Cardiac muscle cell (in vitro differentiated cells and primary cell): ENCODE results near the gene CAMKK2. TPM values are rescaled to one million over a fixed set of nuclear protein-coding genes. Genes with fewer than 3 reads are reported as not detected.
A peak's percentile ranks its signal among the peaks of the same experiment; 100 is the strongest.
"Not testable (repeated sequence)": the region's sequence is repeated elsewhere in the genome, so short reads cannot be mapped to it uniquely, and the experiment has no call there.

Experiments
- DNase-seq, 2 donors: peaks; one replicate each; pipeline versions ENCODE4 v3.0.0 to v3.0.0-alpha.2; 2010 to 2017; ENCODE audit warnings: low read depth in 1 of 2, low spot score in 1 of 2
- H3K27ac ChIP-seq: fragments of 200-600 bp; sonication (generic); 2 replicates; pipeline ENCODE4 v1.5.1; 2016
- H3K27me3 ChIP-seq: fragments of 200-600 bp; sonication (generic); 2 replicates; pipeline ENCODE4 v1.6.0; 2016; ENCODE audit warnings: control low read depth
- H3K36me3 ChIP-seq: fragments of 200-600 bp; sonication (generic); 2 replicates; pipeline ENCODE4 v1.5.1; 2016; ENCODE audit warnings: control low read depth
- H3K4me1 ChIP-seq: fragments of 200-600 bp; sonication (generic); 2 replicates; pipeline ENCODE4 v1.8.1; 2017; ENCODE audit warnings: low read depth, mild to moderate bottlenecking, mixed run types
- H3K4me3 ChIP-seq: fragments of 200-600 bp; sonication (generic); 2 replicates; pipeline ENCODE4 v1.5.1; 2016; ENCODE audit warnings: mild to moderate bottlenecking
- H3K9me3 ChIP-seq: fragments of 200-600 bp; sonication (generic); 2 replicates; pipeline ENCODE4 v1.5.1; 2017; ENCODE audit warnings: low read depth, mild to moderate bottlenecking, control low read depth
- polyA plus RNA-seq: library from polyadenylated mRNA; unstranded; fragments of >200 nt; fragmentation: Nextera tagmentation; extraction: Ambion mirVana; gene quantifications from 2 replicates; pipeline ENCODE4 v1.2.1, GENCODE V29; 2016
- total RNA-seq: library from RNA; depleted of rRNA; stranded (reverse); fragments of >200 nt; gene quantifications from 2 replicates; pipeline ENCODE4 v1.2.3, GENCODE V29; 2016
- TF ChIP-seq, protein P1 (sequence below): IDR thresholded peaks from 2 replicates; pipeline ENCODE4 v1.5.1; 2012; ENCODE audit warnings: low read depth, mild to moderate bottlenecking, low read length

CAMKK2 gene
- total and polyA plus RNA-seq, 2 experiments from 2014 or later, result 18.6 to 22.9 TPM

DNA sequence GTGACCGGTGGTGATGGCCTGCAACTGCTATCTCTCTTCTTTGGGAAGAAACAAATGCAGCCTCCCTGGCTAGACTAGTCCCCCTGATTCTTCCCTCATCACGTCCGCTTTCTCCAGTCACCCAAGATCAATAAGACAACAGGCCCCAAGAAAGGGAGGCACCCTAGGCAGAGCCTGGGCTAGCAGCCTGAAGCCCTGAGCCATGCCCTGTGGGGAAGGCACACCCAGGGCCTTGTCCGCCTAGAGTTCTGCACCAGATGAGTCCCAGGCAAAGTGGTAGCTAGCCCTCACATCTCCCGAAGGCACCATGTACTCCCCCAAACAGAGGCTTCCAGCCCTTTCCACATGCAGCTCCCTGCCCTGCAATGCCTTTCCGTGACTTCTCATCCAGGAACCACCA is 35.1 kb downstream of the CAMKK2 start:
- H3K36me3 ChIP-seq, result peaks cover 2% of the 10 kb centered on the region
- no peak for DNase-seq
- H3K27ac ChIP-seq, result no peak overlapping the region
- no peak overlapping the region for H3K4me3 ChIP-seq
- no peaks in the 10 kb centered on the region for H3K9me3 ChIP-seq
- TF ChIP-seq, protein P1, sequence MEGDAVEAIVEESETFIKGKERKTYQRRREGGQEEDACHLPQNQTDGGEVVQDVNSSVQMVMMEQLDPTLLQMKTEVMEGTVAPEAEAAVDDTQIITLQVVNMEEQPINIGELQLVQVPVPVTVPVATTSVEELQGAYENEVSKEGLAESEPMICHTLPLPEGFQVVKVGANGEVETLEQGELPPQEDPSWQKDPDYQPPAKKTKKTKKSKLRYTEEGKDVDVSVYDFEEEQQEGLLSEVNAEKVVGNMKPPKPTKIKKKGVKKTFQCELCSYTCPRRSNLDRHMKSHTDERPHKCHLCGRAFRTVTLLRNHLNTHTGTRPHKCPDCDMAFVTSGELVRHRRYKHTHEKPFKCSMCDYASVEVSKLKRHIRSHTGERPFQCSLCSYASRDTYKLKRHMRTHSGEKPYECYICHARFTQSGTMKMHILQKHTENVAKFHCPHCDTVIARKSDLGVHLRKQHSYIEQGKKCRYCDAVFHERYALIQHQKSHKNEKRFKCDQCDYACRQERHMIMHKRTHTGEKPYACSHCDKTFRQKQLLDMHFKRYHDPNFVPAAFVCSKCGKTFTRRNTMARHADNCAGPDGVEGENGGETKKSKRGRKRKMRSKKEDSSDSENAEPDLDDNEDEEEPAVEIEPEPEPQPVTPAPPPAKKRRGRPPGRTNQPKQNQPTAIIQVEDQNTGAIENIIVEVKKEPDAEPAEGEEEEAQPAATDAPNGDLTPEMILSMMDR, result no peak
- no peaks in the 10 kb centered on the region for H3K27me3 ChIP-seq
- H3K4me1 ChIP-seq, result no peaks in the 10 kb centered on the region

DNA sequence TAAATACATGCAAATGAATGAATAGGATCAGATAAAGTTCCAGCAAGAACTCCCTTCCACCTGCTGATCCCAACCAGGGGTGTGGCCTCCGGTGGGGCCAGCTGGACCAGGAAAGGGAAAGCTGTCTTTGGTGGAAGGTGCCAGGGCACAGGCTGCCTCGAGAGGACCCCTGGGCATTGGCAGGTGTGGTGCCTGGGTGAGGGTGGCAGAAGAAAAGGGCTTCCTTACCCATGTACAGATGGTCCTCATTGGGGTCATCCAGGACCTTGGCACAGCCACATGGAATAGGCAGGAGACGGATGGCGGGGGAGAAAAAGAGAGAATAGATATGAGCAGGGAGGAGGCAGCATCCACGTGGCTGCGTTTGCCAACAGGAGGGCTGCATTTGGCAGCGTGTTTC is 36.4 kb downstream of the CAMKK2 start:
- TF ChIP-seq, protein P1, result no peak
- no peaks in the 10 kb centered on the region for H3K9me3 ChIP-seq
- H3K4me3 ChIP-seq, result no peak overlapping the region
- peaks cover 2% of the 10 kb centered on the region for H3K36me3 ChIP-seq
- H3K4me1 ChIP-seq, result no peaks in the 10 kb centered on the region
- H3K27me3 ChIP-seq, result no peaks in the 10 kb centered on the region
- no peak overlapping the region for H3K27ac ChIP-seq
- no peak for DNase-seq

DNA sequence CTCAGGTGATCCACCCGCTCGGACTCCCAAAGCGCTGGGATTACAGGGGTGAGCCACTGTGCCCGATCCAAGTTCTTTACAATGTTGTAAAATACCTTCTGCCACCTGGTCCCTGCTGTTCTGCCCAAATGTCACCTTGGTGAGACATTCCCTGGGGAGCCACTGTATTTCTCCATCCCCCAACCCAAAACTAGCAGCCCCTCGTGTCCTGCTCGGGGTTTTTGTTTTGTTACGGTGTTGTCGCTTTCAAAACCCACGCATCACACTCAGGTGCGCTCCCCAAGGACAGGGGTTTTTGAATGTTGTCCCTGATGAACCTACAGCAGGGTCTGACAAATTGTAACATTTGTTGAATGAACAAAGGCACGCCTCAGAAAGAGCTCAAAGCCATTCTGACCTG is 37.4 kb downstream of the CAMKK2 start:
- Histone ChIP-seq H3K27me3 (no peaks in the 10 kb centered on the region), H3K4me3 (no peak overlapping the region), H3K36me3 (peaks cover 2% of the 10 kb centered on the region), H3K4me1 (no peaks in the 10 kb centered on the region), H3K9me3 (no peaks in the 10 kb centered on the region), H3K27ac (no peak overlapping the region)
- TF ChIP-seq, protein P1, result no peak
- DNase-seq, result no peak

DNA sequence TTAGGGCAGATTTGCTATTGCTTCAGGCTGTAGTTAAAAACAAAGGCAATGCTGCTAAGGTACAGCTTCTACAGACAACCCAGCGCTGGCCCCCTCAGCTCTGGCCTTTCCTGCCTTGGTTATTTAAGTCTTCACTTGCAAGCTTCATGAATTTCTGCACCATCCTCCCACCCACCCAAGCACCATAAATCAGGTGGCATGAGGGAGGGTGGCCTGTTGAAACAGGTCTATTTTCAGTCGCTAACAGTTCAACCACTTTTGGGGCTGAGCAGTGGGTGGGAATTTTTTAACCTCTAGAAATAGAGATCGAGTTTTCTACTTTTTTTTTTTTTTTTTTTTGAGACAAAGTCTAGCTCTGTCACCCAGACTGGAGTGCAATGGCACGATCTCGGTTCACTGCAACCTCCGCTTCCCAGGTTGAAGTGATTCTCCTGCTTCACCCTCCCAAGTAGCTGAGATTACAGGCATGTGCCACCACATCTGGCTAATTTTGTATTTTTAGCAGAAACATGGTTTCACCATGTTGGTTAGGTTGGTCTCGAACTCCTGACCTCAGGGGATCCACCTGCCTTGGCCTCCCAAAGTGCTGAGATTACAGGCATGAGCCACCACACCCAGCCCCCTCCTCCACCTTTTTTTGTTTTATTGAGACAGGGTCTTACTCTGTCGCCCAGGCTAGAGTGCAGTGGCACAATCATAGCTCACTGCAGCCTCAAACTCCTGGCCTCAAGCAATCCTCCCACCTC is 38.6 kb downstream of the CAMKK2 start:
- H3K4me3 ChIP-seq, H3K9me3 ChIP-seq, H3K27me3 ChIP-seq, H3K36me3 ChIP-seq, H3K27ac ChIP-seq, H3K4me1 ChIP-seq, DNase-seq: not testable (repeated sequence)

DNA sequence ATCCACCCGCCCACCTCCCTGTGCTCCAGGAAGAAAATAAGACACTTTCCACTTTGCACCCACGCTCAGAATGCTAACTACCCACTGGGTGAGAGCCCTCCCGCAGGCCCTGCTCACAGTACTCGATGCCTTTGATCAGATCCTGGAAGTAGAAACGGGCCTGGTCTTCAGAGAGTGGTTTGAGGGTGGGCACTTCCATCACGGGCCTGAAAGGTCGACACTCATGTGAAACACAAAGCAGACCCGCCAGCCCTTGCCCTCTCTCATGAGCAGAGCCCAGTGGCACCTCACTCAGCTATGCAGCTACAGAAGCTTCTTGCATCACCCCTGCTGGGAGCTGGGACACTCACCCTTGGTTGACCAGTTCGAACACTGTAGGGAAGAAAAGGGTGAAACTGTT is 41.1 kb downstream of the CAMKK2 start:
- peaks cover 2% of the 10 kb centered on the region for H3K36me3 ChIP-seq
- no peaks in the 10 kb centered on the region for H3K27me3 ChIP-seq
- TF ChIP-seq, protein P1, result no peak
- peak overlapping the region; percentile 71 for H3K27ac ChIP-seq
- H3K9me3 ChIP-seq, result no peaks in the 10 kb centered on the region
- peak in 1 of 2 donors; percentile 53 for DNase-seq
- H3K4me1 ChIP-seq, result no peaks in the 10 kb centered on the region
- H3K4me3 ChIP-seq, result no peak overlapping the region

DNA sequence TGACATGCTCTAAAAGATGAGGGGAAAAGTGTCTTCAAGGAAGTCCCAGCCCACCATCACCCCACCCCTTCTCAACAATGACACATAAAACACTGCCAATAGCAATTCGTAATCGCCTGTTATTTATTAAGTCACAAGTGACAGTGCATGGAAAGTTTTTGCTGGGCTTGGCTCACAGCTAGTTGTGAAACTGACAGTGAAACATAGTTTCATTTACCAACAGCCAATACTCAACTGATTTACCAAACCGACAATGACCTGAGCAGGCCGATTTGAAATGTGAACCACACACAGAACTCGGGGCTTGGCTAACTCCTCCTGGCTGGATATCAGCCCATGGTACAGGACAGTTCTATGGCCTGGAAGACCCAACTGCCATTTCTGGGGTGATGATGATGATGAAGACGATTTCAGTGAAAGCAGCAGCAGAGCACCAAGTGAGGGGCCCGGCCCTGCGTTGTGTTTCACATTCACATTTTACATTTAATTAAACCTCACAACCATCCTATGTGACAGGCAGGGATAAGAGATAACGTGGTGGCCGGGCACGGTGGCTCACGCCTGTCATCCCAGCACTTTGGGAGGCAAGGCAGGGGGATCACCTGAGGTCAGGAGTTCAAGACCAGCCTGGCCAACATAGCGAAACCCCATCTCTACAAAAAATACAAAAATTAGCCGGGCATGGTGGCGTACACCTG is 42.7 kb downstream of the CAMKK2 start:
- Histone ChIP-seq H3K27me3 (no peaks in the 10 kb centered on the region), H3K27ac (no peak overlapping the region), H3K36me3 (peaks cover 6% of the 10 kb centered on the region), H3K9me3 (no peaks in the 10 kb centered on the region), H3K4me1 (no peaks in the 10 kb centered on the region), H3K4me3 (no peak overlapping the region)
- TF ChIP-seq, protein P1, result no peak
- DNase-seq, result no peak
